ENCODE data around the gene TNFRSF21.
"Not testable (repeated sequence)": the region's sequence is repeated elsewhere in the genome, so short reads cannot be mapped to it uniquely, and the experiment has no call there.

TNFRSF21 gene

GRCh38 chr6:47309291-47310130 lies at the start of gene TNFRSF21:
TSS of gene TNFRSF21 (minus strand) at chr6:47309905. CDS start at chr6:47309511, 394 bp downstream.
- in situ Hi-C loops (cut with HindIII; ENCODE audit: low sequenced_read_pairs): no loop called here

DNA sequence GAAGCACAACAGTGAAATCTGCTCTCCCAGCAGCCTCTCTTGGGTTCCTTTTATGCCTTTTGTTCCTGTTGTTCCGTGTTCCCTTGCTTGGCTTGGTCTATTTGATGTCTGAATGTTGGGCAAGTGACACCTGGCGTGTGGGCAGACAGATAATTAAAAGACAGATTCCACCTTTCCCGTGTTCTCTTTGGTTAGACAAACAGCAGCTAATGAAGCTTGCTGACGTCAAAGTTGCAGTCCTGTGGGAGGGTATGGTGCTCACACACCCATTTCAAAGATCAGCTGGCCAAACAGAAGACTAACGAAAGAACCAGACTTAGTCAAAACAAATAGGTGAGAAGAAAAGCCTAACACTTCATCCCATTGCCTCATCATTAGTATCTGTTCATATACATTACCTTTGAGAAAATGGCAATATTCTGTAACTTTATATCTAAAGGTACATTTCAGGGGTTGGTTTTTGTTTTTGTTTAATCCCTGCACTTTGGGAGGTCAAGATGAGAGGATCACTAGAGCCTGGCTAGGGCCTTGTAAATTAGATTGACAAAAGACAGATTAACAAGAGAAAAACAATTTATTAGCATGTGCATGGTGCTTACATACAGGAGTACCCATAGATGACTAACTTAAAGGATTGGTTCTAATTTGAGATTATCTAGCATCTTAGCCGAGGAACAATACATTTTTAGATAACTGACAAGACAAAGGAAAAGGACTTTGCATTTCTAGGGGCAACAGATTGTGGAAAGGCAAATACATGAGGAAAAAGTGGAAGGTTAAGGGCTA lies 48.9 kb upstream of the TNFRSF21 start:
- in situ Hi-C loops (cut with HindIII; ENCODE audit: low sequenced_read_pairs): no loop called here

DNA sequence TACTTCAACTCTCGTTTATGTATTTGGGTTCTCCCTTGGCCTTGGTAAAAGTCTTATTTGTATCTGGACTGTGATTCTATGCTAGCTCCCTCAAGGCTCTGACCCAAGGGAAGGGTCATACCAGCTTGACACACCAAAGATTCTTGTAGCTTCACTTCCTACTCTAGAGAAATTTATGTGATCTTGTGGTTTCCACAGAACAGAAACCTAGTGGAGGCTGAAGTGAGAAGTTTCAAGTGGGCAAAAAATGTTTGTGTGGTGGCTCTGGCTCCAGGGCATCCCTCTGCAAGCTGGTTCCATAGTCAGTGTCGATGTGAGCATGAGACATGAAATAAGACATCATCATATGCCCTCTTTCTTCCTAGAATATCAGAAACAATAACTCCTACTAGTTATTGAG lies 48.1 kb upstream of the TNFRSF21 start:
- in situ Hi-C loops (cut with HindIII; ENCODE audit: low sequenced_read_pairs): no loop called here

DNA sequence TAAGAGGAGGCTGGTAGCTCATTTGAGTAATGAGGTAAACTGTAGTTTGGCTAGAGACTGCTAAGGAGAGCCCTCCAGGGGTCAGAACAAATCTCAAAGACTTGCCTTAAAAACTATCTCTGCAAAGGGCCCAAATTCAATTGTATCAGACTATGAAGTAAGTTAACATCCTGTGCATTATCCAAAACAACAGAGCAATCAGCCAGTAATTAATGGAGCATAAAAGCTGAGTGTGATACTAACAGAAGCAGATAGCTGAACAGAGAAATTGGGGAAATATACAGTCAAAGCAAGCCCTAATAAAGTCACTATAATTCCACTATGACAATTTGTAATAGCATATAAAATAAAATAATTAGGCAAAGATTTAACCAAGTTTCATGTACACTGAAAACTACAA lies 45.8 kb upstream of the TNFRSF21 start:
- in situ Hi-C loops (cut with HindIII; ENCODE audit: low sequenced_read_pairs): no loop called here

- in situ Hi-C loops (cut with HindIII; ENCODE audit: low sequenced_read_pairs): no loop called here
Measured at GRCh38 chr6:47353871-47354270, 44.2 kb upstream of the TNFRSF21 start.

DNA sequence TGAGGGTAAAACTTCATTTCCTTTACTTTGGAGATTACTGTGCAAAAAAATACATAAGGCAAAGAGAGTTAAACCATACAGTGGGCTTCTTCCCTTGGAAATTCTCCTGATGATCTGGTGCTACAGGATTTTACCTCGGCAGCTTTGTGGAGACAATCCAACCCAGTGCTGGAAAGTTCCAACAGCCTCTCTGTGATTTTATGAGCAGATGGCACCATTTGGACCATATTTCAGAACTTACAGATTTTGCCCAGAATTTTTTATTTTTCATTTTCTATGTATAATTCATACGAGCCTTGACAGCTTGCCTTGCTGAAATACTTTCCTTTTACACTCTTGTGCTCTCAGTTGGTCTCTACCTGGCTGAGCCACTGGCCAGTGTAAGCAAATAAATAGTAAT lies 43.3 kb upstream of the TNFRSF21 start:
- in situ Hi-C loops (cut with HindIII; ENCODE audit: low sequenced_read_pairs): no loop called here

GRCh38 chr6:47352194-47352920 lies 42.7 kb upstream of the TNFRSF21 start:
- in situ Hi-C loops (cut with HindIII; ENCODE audit: low sequenced_read_pairs): no loop called here

GRCh38 chr6:47351621-47352020 lies 41.9 kb upstream of the TNFRSF21 start:
- in situ Hi-C loops (cut with HindIII; ENCODE audit: low sequenced_read_pairs): no loop called here

GRCh38 chr6:47349931-47350330 lies 40.2 kb upstream of the TNFRSF21 start:
- in situ Hi-C loops (cut with HindIII; ENCODE audit: low sequenced_read_pairs): no loop called here

- in situ Hi-C loops (cut with HindIII; ENCODE audit: low sequenced_read_pairs): no loop called here
Measured at GRCh38 chr6:47348316-47348863, 38.7 kb upstream of the TNFRSF21 start.

DNA sequence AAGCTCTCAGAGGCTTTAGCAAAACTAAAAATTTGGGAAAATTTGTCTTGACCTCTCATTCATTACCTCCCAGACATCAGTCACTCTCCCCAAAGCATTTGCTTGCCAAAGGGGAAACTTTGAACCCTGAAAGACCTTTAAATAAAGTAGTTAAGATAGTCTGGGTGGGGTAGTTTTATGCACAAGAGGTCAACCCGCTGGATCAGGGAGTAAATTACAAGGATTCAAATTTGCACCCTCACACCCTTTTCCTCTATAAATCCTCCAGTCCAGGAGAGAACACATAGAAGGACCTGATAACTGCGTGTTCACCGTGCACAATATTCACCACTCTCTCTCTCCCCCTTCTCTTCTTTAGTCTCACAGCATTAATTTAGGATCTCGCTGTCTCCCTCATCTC lies 36.1 kb upstream of the TNFRSF21 start:
- in situ Hi-C loops (cut with HindIII; ENCODE audit: low sequenced_read_pairs): no loop called here

GRCh38 chr6:47344022-47344421 lies 34.3 kb upstream of the TNFRSF21 start:
- in situ Hi-C loops (cut with HindIII; ENCODE audit: low sequenced_read_pairs): no loop called here

GRCh38 chr6:47343600-47343999 lies 33.9 kb upstream of the TNFRSF21 start:
- in situ Hi-C loops (cut with HindIII; ENCODE audit: low sequenced_read_pairs): no loop called here

DNA sequence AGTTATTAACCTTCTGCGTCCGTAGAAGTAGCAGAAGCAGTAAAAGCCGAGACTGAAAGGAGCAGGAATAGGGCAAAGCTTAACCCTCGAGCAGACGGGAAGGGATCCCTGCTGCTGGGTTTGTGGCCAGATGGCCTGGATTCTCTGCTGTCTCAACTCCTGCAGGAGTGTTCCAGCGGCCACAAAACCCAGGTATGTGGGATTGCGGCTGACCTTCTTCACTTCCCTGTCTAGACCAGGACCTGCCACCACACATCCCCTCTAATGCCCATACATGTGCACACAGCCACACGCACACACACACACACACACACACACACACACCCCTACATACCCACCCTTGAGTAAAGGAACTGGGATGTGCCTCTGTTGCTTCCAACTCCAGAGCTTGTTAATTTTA lies 33.1 kb upstream of the TNFRSF21 start:
- in situ Hi-C loops (cut with HindIII; ENCODE audit: low sequenced_read_pairs): no loop called here

GRCh38 chr6:47337519-47337918 lies 27.8 kb upstream of the TNFRSF21 start:
- in situ Hi-C loops (cut with HindIII; ENCODE audit: low sequenced_read_pairs): no loop called here

GRCh38 chr6:47336334-47336733 lies 26.6 kb upstream of the TNFRSF21 start:
- in situ Hi-C loops (cut with HindIII; ENCODE audit: low sequenced_read_pairs): no loop called here

DNA sequence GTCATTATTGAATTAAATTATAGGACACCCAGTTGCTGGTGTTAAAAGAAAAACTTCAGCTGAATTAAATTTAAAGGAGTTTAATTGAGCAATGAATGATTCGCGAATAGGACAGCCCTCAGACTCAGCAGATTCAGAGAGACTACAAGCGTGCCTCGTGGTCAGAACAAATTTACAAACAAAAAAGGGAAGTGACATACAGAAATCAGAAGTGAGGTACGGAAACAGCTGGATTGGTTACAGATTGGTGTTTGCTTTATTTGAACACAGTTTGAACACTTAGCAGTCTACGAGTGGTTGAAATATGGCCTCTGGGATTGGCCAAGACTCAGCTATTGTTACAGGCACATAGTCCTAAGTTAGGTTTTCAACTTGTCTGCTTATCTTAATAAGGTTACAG lies 25.8 kb upstream of the TNFRSF21 start:
- in situ Hi-C loops (cut with HindIII; ENCODE audit: low sequenced_read_pairs): no loop called here

DNA sequence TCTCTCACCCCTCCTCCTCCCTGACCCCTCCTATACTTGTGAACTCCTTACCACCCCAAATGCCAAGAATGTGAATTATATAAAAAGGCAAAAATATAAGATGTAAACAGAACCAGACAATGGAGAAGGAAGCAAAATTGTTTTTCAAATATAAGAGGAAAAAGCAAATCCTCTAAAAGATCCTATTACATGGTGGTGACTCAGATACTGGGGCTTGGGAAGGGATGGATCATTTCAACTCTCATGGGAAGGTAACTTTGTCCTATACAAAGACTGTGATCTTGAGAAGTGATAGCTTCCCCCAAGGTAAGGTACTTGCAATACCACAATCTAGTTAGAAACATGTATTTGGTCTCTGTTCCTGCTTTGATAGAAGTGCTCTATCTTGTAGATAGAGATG lies 24.6 kb upstream of the TNFRSF21 start:
- in situ Hi-C loops (cut with HindIII; ENCODE audit: low sequenced_read_pairs): no loop called here

- in situ Hi-C loops (cut with HindIII; ENCODE audit: low sequenced_read_pairs): not testable (repeated sequence)
Measured at GRCh38 chr6:47328606-47329005, 18.9 kb upstream of the TNFRSF21 start.

- in situ Hi-C loops (cut with HindIII; ENCODE audit: low sequenced_read_pairs): not testable (repeated sequence)
Measured at GRCh38 chr6:47328139-47328538, 18.4 kb upstream of the TNFRSF21 start.

- in situ Hi-C loops (cut with HindIII; ENCODE audit: low sequenced_read_pairs): no loop called here
Measured at GRCh38 chr6:47323887-47324286, 14.2 kb upstream of the TNFRSF21 start.

All from DLD1 (cell line).